GM18517 (cell line): Measurements from ENCODE around the gene XPO5.
"Not testable (repeated sequence)": the region's sequence is repeated elsewhere in the genome, so short reads cannot be mapped to it uniquely, and the experiment has no call there.

ENCODE experiments used
- ATAC-seq: cut with Tn5 transposase; IDR thresholded peaks from one replicate; pipeline ENCODE4 v1.9.1; 2021; ENCODE audit warnings: mild to moderate bottlenecking, moderate library complexity; ENCODE audit not compliant: unreplicated experiment

XPO5 gene

GRCh38 chr6:43588194-43588593 is 12.4 kb upstream of the XPO5 start:
- ATAC-seq, result no peak

- no peak for ATAC-seq
Measured at GRCh38 chr6:43584892-43585570, 9.2 kb upstream of the XPO5 start.

GRCh38 chr6:43582911-43583310 is 7.1 kb upstream of the XPO5 start:
- no peak for ATAC-seq

- no peak for ATAC-seq
Measured at GRCh38 chr6:43579171-43579570, 3.3 kb upstream of the XPO5 start.

GRCh38 chr6:43578748-43579147 is 2.9 kb upstream of the XPO5 start:
- ATAC-seq, result no peak

GRCh38 chr6:43575105-43575771 is 600 bp downstream of the XPO5 start:
- no peak for ATAC-seq

- ATAC-seq, result no peak
Measured at GRCh38 chr6:43572015-43572414, 3.8 kb downstream of the XPO5 start.

- no peak for ATAC-seq
Measured at GRCh38 chr6:43570876-43571441, 4.9 kb downstream of the XPO5 start.

- ATAC-seq, result no peak
Measured at GRCh38 chr6:43559328-43559727, 16.5 kb downstream of the XPO5 start.

- ATAC-seq, result not testable (repeated sequence)
Measured at GRCh38 chr6:43557620-43558019, 18.2 kb downstream of the XPO5 start.

GRCh38 chr6:43547222-43547621 is 28.6 kb downstream of the XPO5 start:
- ATAC-seq, result no peak

- no peak for ATAC-seq
Measured at GRCh38 chr6:43544461-43544860, 31.4 kb downstream of the XPO5 start.

- peak; percentile 72 for ATAC-seq
Measured at GRCh38 chr6:43541774-43542471, 33.9 kb downstream of the XPO5 start.

- no peak for ATAC-seq
Measured at GRCh38 chr6:43540507-43540906, 35.3 kb downstream of the XPO5 start.

GRCh38 chr6:43539409-43539808 is 36.4 kb downstream of the XPO5 start:
- not testable (repeated sequence) for ATAC-seq

- not testable (repeated sequence) for ATAC-seq
Measured at GRCh38 chr6:43538986-43539385, 36.9 kb downstream of the XPO5 start.

GRCh38 chr6:43532201-43532600 is 43.6 kb downstream of the XPO5 start:
- no peak for ATAC-seq

GRCh38 chr6:43524483-43524961 is 51.3 kb downstream of the XPO5 start:
- ATAC-seq, result no peak

GRCh38 chr6:43523284-43523683 is 52.6 kb downstream of the XPO5 start:
- no peak for ATAC-seq

- no peak for ATAC-seq
Measured at GRCh38 chr6:43522547-43523261, 53.1 kb downstream of the XPO5 start.

- ATAC-seq, result no peak
Measured at GRCh38 chr6:43521836-43522235, 54.0 kb downstream of the XPO5 start.
